Trophoblast cell (in vitro differentiated cells and primary cell): ENCODE data around the gene GRB7.

ENCODE experiments used
- DNase-seq, 2 donors: peaks; one replicate each; pipeline ENCODE4 v3.0.0-alpha.2; 2016
- H2AFZ ChIP-seq: 2 replicates; pipeline ENCODE4 v1.6.1; 2013; ENCODE audit warnings: low read length, moderate library complexity, mild to moderate bottlenecking; ENCODE audit not compliant: insufficient read depth, poor library complexity
- H2AK5ac ChIP-seq: 2 replicates; pipeline ENCODE4 v1.6.1; 2013; ENCODE audit warnings: mild to moderate bottlenecking, low read length
- H2BK120ac ChIP-seq: 2 replicates; pipeline ENCODE4 v1.6.1; 2013; ENCODE audit warnings: low read length, mild to moderate bottlenecking, moderate library complexity; ENCODE audit not compliant: insufficient read depth, poor library complexity
- H2BK12ac ChIP-seq: 2 replicates; pipeline ENCODE4 v1.6.1; 2013; ENCODE audit warnings: mild to moderate bottlenecking, low read length, moderate library complexity
- H2BK5ac ChIP-seq: 2 replicates; pipeline ENCODE4 v1.6.1; 2013; ENCODE audit warnings: low read length, low read depth, moderate library complexity, mild to moderate bottlenecking; ENCODE audit not compliant: poor library complexity
- H3K14ac ChIP-seq: 2 replicates; pipeline ENCODE4 v1.6.1; 2013; ENCODE audit warnings: mild to moderate bottlenecking, low read length
- H3K18ac ChIP-seq: 2 replicates; pipeline ENCODE4 v1.6.1; 2013; ENCODE audit warnings: mild to moderate bottlenecking, low read length
- H3K23ac ChIP-seq: 2 replicates; pipeline ENCODE4 v1.6.1; 2013; ENCODE audit warnings: low read length
- H3K27ac ChIP-seq: 2 replicates; pipeline ENCODE4 v1.5.1; 2013; ENCODE audit warnings: low read depth, mild to moderate bottlenecking, inconsistent platforms, low read length, moderate library complexity
- H3K27me3 ChIP-seq: 2 replicates; pipeline ENCODE4 v1.6.1; 2013; ENCODE audit warnings: inconsistent platforms, mild to moderate bottlenecking, low read length, moderate library complexity; ENCODE audit not compliant: insufficient read depth
- H3K36me3 ChIP-seq, 2 experiments: 1 replicate in 1 of 2; 2 replicates in 1 of 2; pipeline ENCODE4 v1.6.1; 2013; ENCODE audit warnings: low read length in 2 of 2, mild to moderate bottlenecking in 2 of 2, moderate library complexity in 1 of 2; ENCODE audit not compliant: insufficient read depth in 2 of 2, control insufficient read depth in 1 of 2
- H3K4ac ChIP-seq: 2 replicates; pipeline ENCODE4 v1.6.1; 2013; ENCODE audit warnings: low read depth, mild to moderate bottlenecking, low read length, moderate library complexity
- H3K4me1 ChIP-seq, 2 experiments: 1 replicate in 1 of 2; 2 replicates in 1 of 2; pipeline ENCODE4 v1.6.1; 2013; ENCODE audit warnings: low read length in 2 of 2, mild to moderate bottlenecking in 2 of 2, moderate library complexity in 1 of 2; ENCODE audit not compliant: insufficient read depth in 2 of 2, control insufficient read depth in 1 of 2
- H3K4me2 ChIP-seq: 2 replicates; pipeline ENCODE4 v1.6.1; 2013; ENCODE audit warnings: inconsistent platforms, mild to moderate bottlenecking, low read length, moderate library complexity
- H3K4me3 ChIP-seq: 2 replicates; pipeline ENCODE4 v1.5.1; 2013; ENCODE audit warnings: mild to moderate bottlenecking, low read depth, low read length, inconsistent platforms
- H3K79me1 ChIP-seq: one replicate; pipeline ENCODE4 v1.6.1; 2013; ENCODE audit warnings: low read length
- H3K79me2 ChIP-seq: 2 replicates; pipeline ENCODE4 v1.6.1; 2013; ENCODE audit warnings: low read length, mild to moderate bottlenecking; ENCODE audit not compliant: control insufficient read depth, insufficient read depth, poor library complexity
- H3K9ac ChIP-seq: 2 replicates; pipeline ENCODE4 v1.6.1; 2013; ENCODE audit warnings: mild to moderate bottlenecking, low read length
- H3K9me3 ChIP-seq: 2 replicates; pipeline ENCODE4 v1.6.1; 2013; ENCODE audit warnings: low read depth, mild to moderate bottlenecking, control low read depth, inconsistent platforms, low read length; ENCODE audit not compliant: insufficient read depth
- H4K12ac ChIP-seq: 2 replicates; pipeline ENCODE4 v1.6.1; 2013; ENCODE audit warnings: low read depth, mild to moderate bottlenecking, low read length, moderate library complexity
- H4K8ac ChIP-seq: 2 replicates; pipeline ENCODE4 v1.6.1; 2013; ENCODE audit warnings: low read depth, mild to moderate bottlenecking, low read length, moderate library complexity
- H4K91ac ChIP-seq: one replicate; pipeline ENCODE4 v1.6.1; 2013; ENCODE audit warnings: low read depth, mild to moderate bottlenecking, low read length, moderate library complexity
- WGBS: extraction: QIAGEN DNeasy Blood & Tissue Kit; methylation state at CpG from one replicate; pipeline ENCODE4 v1.1.7; 2013; ENCODE audit warnings: missing lambda C conversion rate; ENCODE audit not compliant: insufficient read length, insufficient coverage; ENCODE audit errors: extremely low coverage; 5-methylcytosine and 5-hydroxymethylcytosine counted together

Gene GRB7

GRCh38 chr17:39753514-39754160, 15.9 kb downstream of the GRB7 start:
- H3K18ac ChIP-seq: peak overlapping the region; percentile 15
- peak overlapping the region; percentile 29 for H3K4ac ChIP-seq
- no peak overlapping the region for H3K23ac ChIP-seq
- H3K27ac ChIP-seq: peak overlapping the region; percentile 4
- H3K9ac ChIP-seq: peak overlapping the region; percentile 80
- peak overlapping the region; percentile 17 for H2BK120ac ChIP-seq
- H2AK5ac ChIP-seq: no peak overlapping the region
- H3K14ac ChIP-seq: peak overlapping the region; percentile 40
- H3K4me1 ChIP-seq: peaks cover 3 to 15% of the 10 kb centered on the region in 2 experiments
- peak overlapping the region; percentile 60 for H2AFZ ChIP-seq
- peak overlapping the region; percentile 77 for H4K8ac ChIP-seq
- no peak for DNase-seq
- H2BK5ac ChIP-seq: peak overlapping the region; percentile 7
- no CpG with 5 or more reads among the region's 55 CpGs for WGBS
- H3K27me3 ChIP-seq: no peaks in the 10 kb centered on the region
- peak overlapping the region; percentile 81 for H3K4me3 ChIP-seq
- H2BK12ac ChIP-seq: peak overlapping the region; percentile 52
- peaks cover 13% of the 10 kb centered on the region for H3K79me1 ChIP-seq
- H3K9me3 ChIP-seq: peaks cover 4% of the 10 kb centered on the region
- H3K4me2 ChIP-seq: peak overlapping the region; percentile 78
- no peaks in the 10 kb centered on the region for H3K36me3 ChIP-seq
- H4K12ac ChIP-seq: peak overlapping the region; percentile 49
- H4K91ac ChIP-seq: peak overlapping the region; percentile 68
- H3K79me2 ChIP-seq: peaks cover 8% of the 10 kb centered on the region

DNA sequence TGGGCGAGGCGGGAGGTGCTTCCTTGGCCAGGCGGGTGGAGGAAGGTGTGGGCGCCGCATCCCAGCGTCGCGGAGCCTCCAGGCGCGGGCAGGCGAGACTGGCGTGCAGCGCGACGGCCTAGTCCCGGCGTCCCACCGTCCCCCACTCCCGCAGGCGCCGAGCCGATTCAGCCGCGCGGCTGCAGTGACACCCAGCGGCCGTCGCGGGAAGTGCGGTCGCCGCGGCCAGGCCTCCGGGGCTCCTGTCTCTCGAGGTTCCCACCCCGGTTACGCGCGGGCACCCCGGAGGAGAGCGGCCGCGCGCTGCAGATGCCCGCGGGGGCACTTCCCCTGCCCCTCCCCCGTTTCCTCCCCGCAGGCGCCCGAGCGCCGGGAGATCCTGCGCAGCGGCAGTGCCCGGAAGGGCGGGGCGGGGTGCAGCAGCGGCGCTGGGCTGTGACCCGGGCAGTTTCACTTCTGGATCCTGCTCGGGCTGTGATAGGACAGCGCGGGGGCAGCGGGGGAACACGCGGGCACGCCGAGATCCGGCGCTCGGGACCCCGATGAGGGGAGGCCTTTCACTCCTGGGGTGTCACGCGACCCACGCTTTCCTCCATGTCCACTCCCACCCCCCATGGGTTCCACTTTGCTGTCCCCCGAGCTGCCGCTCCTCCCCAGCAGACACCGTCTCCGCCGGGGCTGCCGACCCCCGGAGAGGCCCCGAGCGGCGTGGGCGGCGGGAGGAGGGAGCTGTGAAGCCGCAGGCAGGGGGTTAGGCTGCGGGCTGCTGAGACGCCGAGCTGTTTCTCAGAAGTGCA, 16.6 kb downstream of the GRB7 start:
- Histone ChIP-seq H3K4me1 (peaks cover 3 to 15% of the 10 kb centered on the region in 2 experiments), H4K8ac (peak overlapping the region; percentile 77), H3K36me3 (no peaks in the 10 kb centered on the region), H3K79me2 (peaks cover 8% of the 10 kb centered on the region), H2BK120ac (peak overlapping the region; percentile 53), H3K4me3 (peak overlapping the region; percentile 81), H3K79me1 (peaks cover 13% of the 10 kb centered on the region), H4K12ac (peak overlapping the region; percentile 80), H3K14ac (peak overlapping the region; percentile 81), H3K18ac (peak overlapping the region; percentile 61), H2AFZ (peak overlapping the region; percentile 78), H3K9me3 (peaks cover 4% of the 10 kb centered on the region), H3K27me3 (no peaks in the 10 kb centered on the region), H3K4me2 (peak overlapping the region; percentile 78), H3K23ac (no peak overlapping the region), H3K9ac (peak overlapping the region; percentile 80), H3K27ac (peak overlapping the region; percentile 4), H3K4ac (peak overlapping the region; percentile 29), H4K91ac (peak overlapping the region; percentile 68), H2BK12ac (no peak overlapping the region), H2AK5ac (no peak overlapping the region), H2BK5ac (peak overlapping the region; percentile 32)
- no CpG with 5 or more reads among the region's 91 CpGs for WGBS
- peak; percentile 85 to 90 for DNase-seq

- no peak overlapping the region for H3K14ac ChIP-seq
- no CpG with 5 or more reads among the region's 21 CpGs for WGBS
- no peak overlapping the region for H2BK5ac ChIP-seq
- no peak overlapping the region for H4K8ac ChIP-seq
- H2AK5ac ChIP-seq: no peak overlapping the region
- no peak overlapping the region for H2BK120ac ChIP-seq
- no peaks in the 10 kb centered on the region for H3K36me3 ChIP-seq
- no peak overlapping the region for H3K27ac ChIP-seq
- H4K91ac ChIP-seq: peak overlapping the region; percentile 68
- no peaks in the 10 kb centered on the region for H3K27me3 ChIP-seq
- H3K79me2 ChIP-seq: peaks cover 8% of the 10 kb centered on the region
- no peak overlapping the region for H3K18ac ChIP-seq
- no peak overlapping the region for H2BK12ac ChIP-seq
- H2AFZ ChIP-seq: no peak overlapping the region
- DNase-seq: peak in 1 of 2 donors; percentile 4
- H3K9me3 ChIP-seq: peaks cover 4% of the 10 kb centered on the region
- no peak overlapping the region for H3K23ac ChIP-seq
- peak overlapping the region; percentile 78 for H3K4me2 ChIP-seq
- H3K4me1 ChIP-seq: peaks cover 3 to 13% of the 10 kb centered on the region in 2 experiments
- no peak overlapping the region for H3K4ac ChIP-seq
- H3K9ac ChIP-seq: no peak overlapping the region
- no peak overlapping the region for H3K4me3 ChIP-seq
- no peak overlapping the region for H4K12ac ChIP-seq
- peaks cover 10% of the 10 kb centered on the region for H3K79me1 ChIP-seq
These were observed 17.3 kb downstream of the GRB7 start for GRCh38 chr17:39754958-39755553.

DNA sequence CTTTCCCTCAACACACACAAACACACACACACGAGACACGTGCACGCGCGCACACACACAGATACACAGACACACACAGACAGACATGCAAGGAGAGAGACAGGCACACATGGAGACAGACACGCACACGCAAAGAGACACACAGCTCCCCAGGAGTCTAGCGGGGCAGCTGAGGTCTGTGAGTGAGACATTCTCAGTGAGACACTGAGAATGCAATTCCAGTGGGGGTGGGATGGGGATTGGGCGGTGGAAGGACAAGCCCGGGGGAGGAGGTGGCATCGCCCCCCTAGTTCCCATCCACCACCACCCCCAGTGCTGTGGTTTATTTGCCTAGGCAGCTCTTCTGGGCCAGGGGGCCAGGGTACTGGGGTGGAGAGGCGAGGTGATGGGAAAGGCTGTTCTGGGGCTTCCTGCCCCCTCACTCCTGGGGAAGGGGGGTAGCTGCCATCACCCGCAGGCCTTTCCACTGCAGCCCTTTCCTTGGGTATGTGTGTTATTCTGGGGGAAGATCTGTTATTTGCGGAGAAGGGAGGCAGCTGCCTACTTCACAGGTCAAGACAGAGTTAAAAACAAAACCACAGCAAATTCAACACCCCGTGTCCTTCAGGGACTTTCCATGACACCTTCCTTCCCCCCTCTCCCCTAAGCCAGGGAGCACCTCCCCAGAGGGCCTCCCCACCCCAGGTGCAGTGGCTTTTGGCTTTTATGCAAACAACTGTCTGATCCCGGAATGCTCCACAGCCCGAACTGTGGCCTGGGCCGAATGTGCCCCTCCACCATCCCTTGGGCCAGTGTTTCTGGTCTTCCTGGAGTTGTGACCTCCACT, 18.0 kb downstream of the GRB7 start:
- peaks cover 10% of the 10 kb centered on the region for H3K79me1 ChIP-seq
- no peak overlapping the region for H3K4ac ChIP-seq
- H3K9me3 ChIP-seq: peaks cover 4% of the 10 kb centered on the region
- peaks cover 0 to 8% of the 10 kb centered on the region in 2 experiments for H3K4me1 ChIP-seq
- no peaks in the 10 kb centered on the region for H3K36me3 ChIP-seq
- H2BK12ac ChIP-seq: no peak overlapping the region
- no peak overlapping the region for H4K8ac ChIP-seq
- WGBS: no CpG with 5 or more reads among the region's 18 CpGs
- no peak overlapping the region for H2BK5ac ChIP-seq
- DNase-seq: no peak
- no peak overlapping the region for H3K27ac ChIP-seq
- no peak overlapping the region for H3K18ac ChIP-seq
- peaks cover 8% of the 10 kb centered on the region for H3K79me2 ChIP-seq
- no peak overlapping the region for H3K4me2 ChIP-seq
- no peak overlapping the region for H3K14ac ChIP-seq
- no peak overlapping the region for H3K9ac ChIP-seq
- no peak overlapping the region for H2BK120ac ChIP-seq
- no peak overlapping the region for H4K12ac ChIP-seq
- no peak overlapping the region for H3K23ac ChIP-seq
- no peak overlapping the region for H2AFZ ChIP-seq
- H3K27me3 ChIP-seq: no peaks in the 10 kb centered on the region
- no peak overlapping the region for H3K4me3 ChIP-seq
- H2AK5ac ChIP-seq: no peak overlapping the region
- H4K91ac ChIP-seq: no peak overlapping the region
